Transverse colon (tissue), 3 donors: ENCODE measurements around the gene PID1.

ENCODE experiments used
- CTCF ChIP-seq, 5 experiments: fragments of 200-600 bp in 3 of 5; fragments of 450-650 bp in 2 of 5; sonication (generic) in 3 of 5; IDR thresholded peaks; 1 replicate in 2 of 5; 2 replicates in 3 of 5; pipeline ENCODE4 v1.5.1; 2016 to 2017; ENCODE audit warnings: antibody characterized with exemption in 5 of 5, inconsistent platforms in 3 of 5, mild to moderate bottlenecking in 2 of 5, moderate library complexity in 1 of 5
- POLR2A ChIP-seq: fragments of 450-650 bp; IDR thresholded peaks from one replicate; pipeline ENCODE4 v1.6.1; 2016; ENCODE audit warnings: antibody characterized with exemption, mild to moderate bottlenecking, moderate library complexity

- TF ChIP-seq POLR2A (no peak), CTCF (IDR thresholded peaks at IDR 0.05) (no peak)
These were observed 167.1 kb downstream of the PID1 start for GRCh38 chr2:229104025-229104424.
